Sigmoid colon (tissue), 7 donors: Measurements from ENCODE around the gene CDK4. TPM values are rescaled to one million over a fixed set of nuclear protein-coding genes. Genes with fewer than 3 reads are reported as not detected.

Experiments used
- DNase-seq: peaks from one replicate; pipeline ENCODE4 v3.0.0-alpha.2; 2019
- H3K27ac ChIP-seq, 4 donors: fragments of 200-600 bp; sonication (generic); one replicate each; pipeline ENCODE4 v1.5.1; 2016 to 2019; ENCODE audit warnings: mild to moderate bottlenecking in 1 of 4
- H3K27me3 ChIP-seq, 3 donors: fragments of 200-600 bp; sonication (generic); one replicate each; pipeline ENCODE4 v1.5.1; 2019; ENCODE audit warnings: mild to moderate bottlenecking in 1 of 3
- H3K36me3 ChIP-seq, 4 donors: fragments of 200-600 bp; sonication (generic); one replicate each; pipeline ENCODE4 v1.5.1; 2016 to 2019
- H3K4me1 ChIP-seq, 4 donors: fragments of 200-600 bp; sonication (generic); one replicate each; pipeline ENCODE4 v1.5.1; 2017 to 2019
- H3K4me3 ChIP-seq, 4 donors: fragments of 200-600 bp; sonication (generic); one replicate each; pipeline ENCODE4 v1.5.1; 2017 to 2019; ENCODE audit warnings: mild to moderate bottlenecking in 2 of 4, moderate library complexity in 1 of 4
- H3K9me3 ChIP-seq, 4 donors: fragments of 200-600 bp in 3 of 4; sonication (generic) in 3 of 4; one replicate each; pipeline versions ENCODE4 v1.5.1 to v1.6.1; 2013 to 2019
- CTCF ChIP-seq, 4 experiments: fragments of 450-650 bp in 3 of 4; fragments of 200-600 bp in 1 of 4; IDR thresholded peaks; one replicate each; pipeline ENCODE4 v1.5.1; 2016 to 2019; ENCODE audit warnings: antibody characterized with exemption in 4 of 4, mild to moderate bottlenecking in 3 of 4, moderate library complexity in 2 of 4
- EP300 ChIP-seq, 4 donors: sonication (generic); formaldehyde crosslinking; IDR thresholded peaks; one replicate each; pipeline ENCODE4 v1.6.1; 2017; ENCODE audit warnings: antibody characterized with exemption in 4 of 4
- POLR2A ChIP-seq, 2 donors: fragments of 450-650 bp; IDR thresholded peaks; one replicate each; pipeline ENCODE4 v1.6.1; 2016; ENCODE audit warnings: antibody characterized with exemption in 2 of 2, mild to moderate bottlenecking in 2 of 2, moderate library complexity in 2 of 2
- POLR2AphosphoS5 ChIP-seq, 4 donors: sonication (generic); formaldehyde crosslinking; IDR thresholded peaks; one replicate each; pipeline ENCODE4 v1.6.1; 2017; ENCODE audit warnings: antibody characterized with exemption in 4 of 4
- WGBS, 2 donors: extraction: QIAGEN DNeasy Blood & Tissue Kit; methylation state at CpG; one replicate each; pipeline ENCODE4 v1.1.7; 2013; 5-methylcytosine and 5-hydroxymethylcytosine counted together
- intact Hi-C: fragments of 100-400 bp; cut with DNase I; formaldehyde crosslinking; loops from one replicate; pipeline ENCODE4 v1.15.1; 2023
- polyA plus RNA-seq, 3 donors: library from polyadenylated mRNA; stranded (reverse); fragments of 200-250 nt; gene quantifications; one replicate each; pipeline ENCODE4 v1.2.3, GENCODE V29; 2013
- total RNA-seq, 4 donors: library from RNA; depleted of rRNA; stranded (reverse); fragments of >200 nt; gene quantifications; one replicate each; pipeline ENCODE4 v1.1.0, GENCODE V29; 2016
- donor health status: healthy with polysubstance abuse.
- donor health status: Bipolar disorder and iron deficiency.
- donor health status: healthy.

CDK4 gene
- total and polyA plus RNA-seq, 7 donors: 34.9 to 108 (median 80.8) TPM

GRCh38 chr12:57761391-57761998 lies 9.4 kb upstream of the CDK4 start:
- intact Hi-C loops: no loop called here
- TF ChIP-seq POLR2A (IDR thresholded peaks at IDR 0.05): no peak
- TF ChIP-seq CTCF (IDR thresholded peaks at IDR 0.05): no peak
- no peak for TF ChIP-seq EP300 (IDR thresholded peaks at IDR 0.05)
- TF ChIP-seq POLR2AphosphoS5 (IDR thresholded peaks at IDR 0.05): no peak
- H3K27me3 ChIP-seq: peaks cover 36 to 54% (median 44%) of the 10 kb centered on the region in 3 donors

GRCh38 chr12:57760347-57760982 lies 8.4 kb upstream of the CDK4 start:
- peaks cover 29 to 44% (median 34%) of the 10 kb centered on the region in 3 donors for H3K27me3 ChIP-seq
- TF ChIP-seq POLR2AphosphoS5 (IDR thresholded peaks at IDR 0.05): no peak
- TF ChIP-seq POLR2A (IDR thresholded peaks at IDR 0.05): no peak
- no peak for TF ChIP-seq EP300 (IDR thresholded peaks at IDR 0.05)
- TF ChIP-seq CTCF (IDR thresholded peaks at IDR 0.05): no peak
- peaks cover 0 to 27% (median 20%) of the 10 kb centered on the region in 4 donors for H3K4me1 ChIP-seq
- no peak for DNase-seq
- WGBS, 2 donors: 90 to 91% methylated on average over 3 of the region's 3 CpGs
- intact Hi-C loops: no loop called here
- H3K4me3 ChIP-seq: no peak overlapping the region
- no peaks in the 10 kb centered on the region for H3K9me3 ChIP-seq
- peaks cover 0 to 22% (median 13%) of the 10 kb centered on the region in 4 donors for H3K36me3 ChIP-seq
- H3K27ac ChIP-seq: no peak overlapping the region

More at GRCh38 chr12:57761391-57761998, 9.4 kb upstream of the CDK4 start:
- DNase-seq: no peak
- no peaks in the 10 kb centered on the region for H3K9me3 ChIP-seq
- 95% methylated on average over 4 of the region's 4 CpGs for WGBS, 2 donors
- no peak overlapping the region for H3K27ac ChIP-seq
- no peak overlapping the region for H3K4me3 ChIP-seq
- H3K4me1 ChIP-seq: peaks cover 0 to 28% (median 22%) of the 10 kb centered on the region in 4 donors
- peaks cover 0 to 22% (median 13%) of the 10 kb centered on the region in 4 donors for H3K36me3 ChIP-seq

GRCh38 chr12:57759360-57759980 lies 7.4 kb upstream of the CDK4 start:
- no peak for DNase-seq
- H3K4me3 ChIP-seq: no peak overlapping the region
- H3K27ac ChIP-seq: no peak overlapping the region
- no peak for TF ChIP-seq POLR2AphosphoS5 (IDR thresholded peaks at IDR 0.05)
- no peak for TF ChIP-seq EP300 (IDR thresholded peaks at IDR 0.05)
- no peak for TF ChIP-seq POLR2A (IDR thresholded peaks at IDR 0.05)
- TF ChIP-seq CTCF (IDR thresholded peaks at IDR 0.05): no peak
- no peaks in the 10 kb centered on the region for H3K9me3 ChIP-seq
- intact Hi-C loops: no loop called here
- 21 to 42% methylated on average over 3 of the region's 3 CpGs for WGBS, 2 donors
- H3K27me3 ChIP-seq: peaks cover 19 to 34% (median 24%) of the 10 kb centered on the region in 3 donors
- peaks cover 0 to 22% (median 13%) of the 10 kb centered on the region in 4 donors for H3K36me3 ChIP-seq
- H3K4me1 ChIP-seq: peaks cover 0 to 21% (median 15%) of the 10 kb centered on the region in 4 donors

- H3K27ac ChIP-seq: no peak overlapping the region
- 92 to 94% methylated on average over 25 of the region's 25 CpGs for WGBS, 2 donors
- H3K4me3 ChIP-seq: no peak overlapping the region
- H3K36me3 ChIP-seq: peaks cover 0 to 22% (median 13%) of the 10 kb centered on the region in 4 donors
- intact Hi-C loops: no loop called here
- TF ChIP-seq POLR2A (IDR thresholded peaks at IDR 0.05): no peak
- no peak for TF ChIP-seq EP300 (IDR thresholded peaks at IDR 0.05)
- TF ChIP-seq POLR2AphosphoS5 (IDR thresholded peaks at IDR 0.05): no peak
- no peak for TF ChIP-seq CTCF (IDR thresholded peaks at IDR 0.05)
- H3K27me3 ChIP-seq: peaks cover 12 to 26% (median 17%) of the 10 kb centered on the region in 3 donors
- no peaks in the 10 kb centered on the region for H3K9me3 ChIP-seq
- peak; percentile 54 for DNase-seq
- H3K4me1 ChIP-seq: peaks cover 0 to 23% (median 20%) of the 10 kb centered on the region in 4 donors
Measured at GRCh38 chr12:57758552-57759359, 6.6 kb upstream of the CDK4 start.
